Gastrocnemius medialis (tissue), 4 donors: ENCODE measurements around the gene CCP110. TPM values are rescaled to one million over a fixed set of nuclear protein-coding genes. Genes with fewer than 3 reads are reported as not detected.

ENCODE experiments used
- ATAC-seq, 2 donors: fragments of 150-250 bp; one replicate each; pipeline ENCODE4 v1.9.1; 2016
- DNase-seq, 2 donors: peaks; one replicate each; pipeline ENCODE4 v3.0.0-alpha.2; 2019
- H3K27ac ChIP-seq, 4 donors: fragments of 200-600 bp; sonication (generic); 1 replicate in 1 of 4; 2 replicates in 3 of 4; pipeline ENCODE4 v1.5.1; 2016 to 2018; ENCODE audit warnings: mild to moderate bottlenecking in 2 of 4, moderate library complexity in 1 of 4
- H3K27me3 ChIP-seq, 3 donors: fragments of 200-600 bp; sonication (generic) in 2 of 3; 1 replicate in 1 of 3; 2 replicates in 2 of 3; pipeline versions ENCODE4 v1.5.1 to v1.6.0; 2016 to 2019; ENCODE audit warnings: mild to moderate bottlenecking in 1 of 3, moderate library complexity in 1 of 3
- H3K36me3 ChIP-seq, 2 donors: fragments of 200-600 bp; sonication (generic) in 1 of 2; one replicate each; pipeline ENCODE4 v1.5.1; 2017 to 2018
- H3K4me1 ChIP-seq, 2 donors: fragments of 200-600 bp; sonication (generic) in 1 of 2; one replicate each; pipeline ENCODE4 v1.5.1; 2016 to 2017; ENCODE audit warnings: mild to moderate bottlenecking in 2 of 2
- H3K4me3 ChIP-seq, 4 donors: fragments of 200-600 bp; sonication (generic) in 3 of 4; 1 replicate in 1 of 4; 2 replicates in 3 of 4; pipeline ENCODE4 v1.5.1; 2016 to 2019; ENCODE audit warnings: mild to moderate bottlenecking in 2 of 4
- H3K9me3 ChIP-seq, 3 donors: fragments of 200-600 bp; sonication (generic) in 2 of 3; 1 replicate in 1 of 3; 2 replicates in 2 of 3; pipeline ENCODE4 v1.5.1; 2016 to 2019
- POLR2A ChIP-seq, 2 donors: fragments of 450-650 bp; IDR thresholded peaks; one replicate each; pipeline ENCODE4 v1.6.1; 2017; ENCODE audit warnings: antibody characterized with exemption in 2 of 2, mild to moderate bottlenecking in 2 of 2, moderate library complexity in 2 of 2
- in situ Hi-C, 4 donors: fragments of 200-750 bp; cut with MboI; loops; one replicate each; pipeline versions ENCODE4 v1.15.0 to v1.8.0; 2017; ENCODE audit warnings: low sequenced_read_pairs in 4 of 4
- intact Hi-C: fragments of 100-400 bp; cut with DNase I; formaldehyde crosslinking; loops from one replicate; pipeline ENCODE4 v1.15.1; 2023; ENCODE audit warnings: low total_unique reads
- total RNA-seq, 4 donors: library from RNA; depleted of rRNA; stranded (reverse); fragments of >200 nt; gene quantifications; one replicate each; pipeline versions ENCODE4 v1.1.0 to v1.2.3, GENCODE V29; 2016
- TF ChIP-seq, protein P1 (sequence below), 5 experiments: fragments of 450-650 bp in 3 of 5; fragments of 200-600 bp in 2 of 5; sonication (generic) in 2 of 5; IDR thresholded peaks in 4 of 5; conservative IDR thresholded peaks in 1 of 5; 1 replicate in 4 of 5; 2 replicates in 1 of 5; pipeline ENCODE4 v1.5.1; 2016 to 2019; ENCODE audit warnings: antibody characterized with exemption in 5 of 5, mild to moderate bottlenecking in 3 of 5, moderate library complexity in 3 of 5

Gene CCP110
- total RNA-seq, 4 donors from 2014 or later: 6.8 to 8.8 (median 7.0) TPM

DNA sequence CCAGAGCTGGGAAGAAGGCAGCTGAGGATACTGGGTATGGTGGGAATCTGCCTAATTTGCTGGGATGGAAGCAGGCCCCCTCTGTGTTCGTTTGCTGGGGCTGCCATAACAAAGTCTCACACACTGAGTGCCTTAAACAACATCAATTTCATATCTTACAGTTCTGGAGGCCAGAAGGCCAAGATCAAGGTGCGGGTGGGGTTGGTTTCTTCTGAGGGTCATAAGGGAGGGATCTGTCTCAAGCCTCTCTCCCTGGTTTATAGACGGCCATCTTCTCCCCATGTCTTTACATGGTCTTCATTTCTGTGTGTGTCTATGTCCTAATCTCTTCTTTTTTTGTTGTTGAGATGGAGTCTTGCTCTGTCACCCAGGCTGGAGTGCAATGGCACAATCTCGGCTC is 37.7 kb upstream of the CCP110 start:
- TF ChIP-seq, protein P1, sequence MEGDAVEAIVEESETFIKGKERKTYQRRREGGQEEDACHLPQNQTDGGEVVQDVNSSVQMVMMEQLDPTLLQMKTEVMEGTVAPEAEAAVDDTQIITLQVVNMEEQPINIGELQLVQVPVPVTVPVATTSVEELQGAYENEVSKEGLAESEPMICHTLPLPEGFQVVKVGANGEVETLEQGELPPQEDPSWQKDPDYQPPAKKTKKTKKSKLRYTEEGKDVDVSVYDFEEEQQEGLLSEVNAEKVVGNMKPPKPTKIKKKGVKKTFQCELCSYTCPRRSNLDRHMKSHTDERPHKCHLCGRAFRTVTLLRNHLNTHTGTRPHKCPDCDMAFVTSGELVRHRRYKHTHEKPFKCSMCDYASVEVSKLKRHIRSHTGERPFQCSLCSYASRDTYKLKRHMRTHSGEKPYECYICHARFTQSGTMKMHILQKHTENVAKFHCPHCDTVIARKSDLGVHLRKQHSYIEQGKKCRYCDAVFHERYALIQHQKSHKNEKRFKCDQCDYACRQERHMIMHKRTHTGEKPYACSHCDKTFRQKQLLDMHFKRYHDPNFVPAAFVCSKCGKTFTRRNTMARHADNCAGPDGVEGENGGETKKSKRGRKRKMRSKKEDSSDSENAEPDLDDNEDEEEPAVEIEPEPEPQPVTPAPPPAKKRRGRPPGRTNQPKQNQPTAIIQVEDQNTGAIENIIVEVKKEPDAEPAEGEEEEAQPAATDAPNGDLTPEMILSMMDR (IDR thresholded peaks at IDR 0.05 in 4 of 5, conservative IDR thresholded peaks at IDR 0.05 in 1 of 5): no peak
- TF ChIP-seq POLR2A (IDR thresholded peaks at IDR 0.05): no peak
- intact Hi-C loops (no loop called here), in situ Hi-C loops (no loop called here)
- no peak overlapping the region for H3K4me3 ChIP-seq
- no peaks in the 10 kb centered on the region for H3K27me3 ChIP-seq
- no peaks in the 10 kb centered on the region for H3K36me3 ChIP-seq
- no peak overlapping the region for H3K27ac ChIP-seq
- H3K9me3 ChIP-seq: no peaks in the 10 kb centered on the region
- ATAC-seq (no peak), DNase-seq (no peak)
- H3K4me1 ChIP-seq: no peaks in the 10 kb centered on the region

DNA sequence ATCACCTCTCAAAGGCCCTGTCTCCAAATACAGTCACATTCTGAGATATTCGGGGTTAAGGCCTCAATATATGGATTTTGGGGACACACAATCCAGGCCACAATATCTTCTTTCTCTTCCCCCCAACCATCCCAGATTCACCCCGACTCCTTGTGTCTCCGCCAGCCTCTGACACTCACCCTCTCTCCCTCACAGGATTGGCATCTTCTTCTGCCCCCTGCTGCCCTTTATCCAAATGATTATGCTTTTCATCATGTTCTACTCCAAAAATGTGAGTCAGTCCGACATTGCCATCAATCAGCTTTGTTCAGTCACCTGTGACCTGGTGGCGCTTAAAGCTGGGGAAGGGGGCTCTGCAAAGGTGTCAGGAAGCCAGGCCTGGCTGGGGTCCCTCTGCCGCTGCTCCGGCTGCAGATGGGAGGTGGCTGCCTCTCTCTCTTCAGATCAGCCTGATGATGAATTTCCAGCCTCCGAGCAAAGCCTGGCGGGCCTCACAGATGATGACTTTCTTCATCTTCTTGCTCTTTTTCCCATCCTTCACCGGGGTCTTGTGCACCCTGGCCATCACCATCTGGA is 36.9 kb upstream of the CCP110 start:
- intact Hi-C loops (no loop called here), in situ Hi-C loops (no loop called here)
- Histone ChIP-seq H3K9me3 (no peaks in the 10 kb centered on the region), H3K4me3 (no peak overlapping the region), H3K36me3 (no peaks in the 10 kb centered on the region), H3K4me1 (no peaks in the 10 kb centered on the region), H3K27ac (no peak overlapping the region), H3K27me3 (no peaks in the 10 kb centered on the region)
- ATAC-seq (no peak), DNase-seq (no peak)
- TF ChIP-seq POLR2A (IDR thresholded peaks at IDR 0.05): no peak
- TF ChIP-seq, protein P1 (IDR thresholded peaks at IDR 0.05 in 4 of 5, conservative IDR thresholded peaks at IDR 0.05 in 1 of 5): no peak

GRCh38 chr16:19488213-19488640 is 35.5 kb upstream of the CCP110 start:
- no peaks in the 10 kb centered on the region for H3K36me3 ChIP-seq
- intact Hi-C loops: no loop called here
- TF ChIP-seq, protein P1 (IDR thresholded peaks at IDR 0.05 in 4 of 5, conservative IDR thresholded peaks at IDR 0.05 in 1 of 5): no peak
- TF ChIP-seq POLR2A (IDR thresholded peaks at IDR 0.05): no peak
- H3K4me1 ChIP-seq: no peaks in the 10 kb centered on the region
- ATAC-seq (no peak), DNase-seq (peak in 1 of 2 donors; percentile 4)
- H3K4me3 ChIP-seq: no peak overlapping the region
- in situ Hi-C loops: no loop called here
- no peaks in the 10 kb centered on the region for H3K9me3 ChIP-seq
- H3K27me3 ChIP-seq: no peaks in the 10 kb centered on the region
- H3K27ac ChIP-seq: no peak overlapping the region

DNA sequence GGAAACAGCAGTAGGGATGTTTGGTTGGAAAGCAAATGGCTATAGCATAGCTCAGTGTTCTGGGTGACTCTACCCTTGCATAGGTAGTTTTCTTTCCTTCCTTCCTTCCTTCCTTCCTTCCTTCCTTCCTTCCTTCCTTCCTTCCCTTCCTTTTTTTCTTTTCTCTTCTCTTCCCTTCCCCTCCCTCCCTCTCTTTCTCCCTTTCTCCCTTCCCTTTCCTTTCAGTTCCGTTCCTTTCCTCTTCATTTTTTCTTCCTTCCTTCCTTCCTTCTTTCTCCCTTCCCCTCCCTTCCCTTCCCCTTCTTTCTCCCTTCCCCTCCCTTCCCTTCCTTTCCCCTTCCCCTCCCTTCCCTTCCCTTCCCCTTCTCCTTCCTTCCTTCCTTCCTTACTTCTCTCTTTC is 33.1 kb upstream of the CCP110 start:
- intact Hi-C loops: no loop called here
- TF ChIP-seq, protein P1 (IDR thresholded peaks at IDR 0.05 in 4 of 5, conservative IDR thresholded peaks at IDR 0.05 in 1 of 5): no peak
- TF ChIP-seq POLR2A (IDR thresholded peaks at IDR 0.05): no peak
- no peak overlapping the region for H3K27ac ChIP-seq
- no peak for DNase-seq
- no peak overlapping the region for H3K4me3 ChIP-seq
- in situ Hi-C loops: no loop called here
- H3K4me1 ChIP-seq: no peaks in the 10 kb centered on the region
- H3K27me3 ChIP-seq: no peaks in the 10 kb centered on the region
- ATAC-seq: no peak
- no peaks in the 10 kb centered on the region for H3K9me3 ChIP-seq
- no peaks in the 10 kb centered on the region for H3K36me3 ChIP-seq

GRCh38 chr16:19497176-19497575 is 26.6 kb upstream of the CCP110 start:
- Histone ChIP-seq H3K27me3 (no peaks in the 10 kb centered on the region), H3K4me3 (no peak overlapping the region), H3K36me3 (peaks cover 0 to 8% of the 10 kb centered on the region in 2 donors), H3K27ac (no peak overlapping the region), H3K9me3 (no peaks in the 10 kb centered on the region), H3K4me1 (no peaks in the 10 kb centered on the region)
- in situ Hi-C loops: no loop called here
- intact Hi-C loops: no loop called here
- TF ChIP-seq, protein P1 (IDR thresholded peaks at IDR 0.05 in 4 of 5, conservative IDR thresholded peaks at IDR 0.05 in 1 of 5): no peak
- TF ChIP-seq POLR2A (IDR thresholded peaks at IDR 0.05): no peak
- DNase-seq (no peak), ATAC-seq (no peak)
